HUES48 (cell line): ENCODE results near the gene CLIP2.
"Not testable (repeated sequence)": the region's sequence is repeated elsewhere in the genome, so short reads cannot be mapped to it uniquely, and the experiment has no call there.

Experiments used
- H3K27ac ChIP-seq: one replicate; pipeline ENCODE4 v1.7.0; 2013; ENCODE audit warnings: low read depth, low read length, inconsistent platforms
- H3K27me3 ChIP-seq: 2 replicates; pipeline ENCODE4 v1.6.1; 2013; ENCODE audit warnings: mild to moderate bottlenecking, low read length; ENCODE audit not compliant: control insufficient read depth, insufficient read depth
- H3K36me3 ChIP-seq: 2 replicates; pipeline ENCODE4 v1.6.1; 2013; ENCODE audit warnings: low read length; ENCODE audit not compliant: control insufficient read depth, insufficient read depth
- H3K4me1 ChIP-seq: 2 replicates; pipeline ENCODE4 v1.6.1; 2013; ENCODE audit warnings: mild to moderate bottlenecking, low read length; ENCODE audit not compliant: control insufficient read depth, insufficient read depth
- H3K4me3 ChIP-seq: 2 replicates; pipeline ENCODE4 v1.5.1; 2013; ENCODE audit warnings: mild to moderate bottlenecking, low read depth, low read length
- H3K9ac ChIP-seq: 2 replicates; pipeline ENCODE4 v1.6.1; 2013; ENCODE audit warnings: mild to moderate bottlenecking, low read depth, low read length, moderate library complexity
- H3K9me3 ChIP-seq: 2 replicates; pipeline ENCODE4 v1.6.1; 2013; ENCODE audit warnings: low read length; ENCODE audit not compliant: control insufficient read depth, insufficient read depth

The CLIP2 gene

GRCh38 chr7:74398426-74398825 is 109.2 kb downstream of the CLIP2 start:
- Histone ChIP-seq H3K4me3 (no peak overlapping the region), H3K9ac (no peak overlapping the region), H3K27me3 (no peaks in the 10 kb centered on the region), H3K27ac (no peak overlapping the region), H3K4me1 (peaks cover 3% of the 10 kb centered on the region; the same call in 1 of the 2 replicates), H3K36me3 (peaks cover 18% of the 10 kb centered on the region), H3K9me3 (no peaks in the 10 kb centered on the region)

GRCh38 chr7:74399006-74399405 is 109.8 kb downstream of the CLIP2 start:
- Histone ChIP-seq H3K4me3 (no peak overlapping the region), H3K27ac (no peak overlapping the region), H3K27me3 (no peaks in the 10 kb centered on the region), H3K4me1 (0 out of 2 replicates have a peak, but pooled peaks cover under 1% of the 10 kb centered on the region), H3K9me3 (no peaks in the 10 kb centered on the region), H3K36me3 (peaks cover 18% of the 10 kb centered on the region), H3K9ac (no peak overlapping the region)

GRCh38 chr7:74400420-74401136 is 111.4 kb downstream of the CLIP2 start:
- Histone ChIP-seq H3K27me3 (no peaks in the 10 kb centered on the region), H3K36me3 (peaks cover 22% of the 10 kb centered on the region), H3K27ac (no peak overlapping the region), H3K4me3 (no peak overlapping the region), H3K9ac (no peak overlapping the region), H3K9me3 (no peaks in the 10 kb centered on the region), H3K4me1 (peaks cover 3% of the 10 kb centered on the region)

DNA sequence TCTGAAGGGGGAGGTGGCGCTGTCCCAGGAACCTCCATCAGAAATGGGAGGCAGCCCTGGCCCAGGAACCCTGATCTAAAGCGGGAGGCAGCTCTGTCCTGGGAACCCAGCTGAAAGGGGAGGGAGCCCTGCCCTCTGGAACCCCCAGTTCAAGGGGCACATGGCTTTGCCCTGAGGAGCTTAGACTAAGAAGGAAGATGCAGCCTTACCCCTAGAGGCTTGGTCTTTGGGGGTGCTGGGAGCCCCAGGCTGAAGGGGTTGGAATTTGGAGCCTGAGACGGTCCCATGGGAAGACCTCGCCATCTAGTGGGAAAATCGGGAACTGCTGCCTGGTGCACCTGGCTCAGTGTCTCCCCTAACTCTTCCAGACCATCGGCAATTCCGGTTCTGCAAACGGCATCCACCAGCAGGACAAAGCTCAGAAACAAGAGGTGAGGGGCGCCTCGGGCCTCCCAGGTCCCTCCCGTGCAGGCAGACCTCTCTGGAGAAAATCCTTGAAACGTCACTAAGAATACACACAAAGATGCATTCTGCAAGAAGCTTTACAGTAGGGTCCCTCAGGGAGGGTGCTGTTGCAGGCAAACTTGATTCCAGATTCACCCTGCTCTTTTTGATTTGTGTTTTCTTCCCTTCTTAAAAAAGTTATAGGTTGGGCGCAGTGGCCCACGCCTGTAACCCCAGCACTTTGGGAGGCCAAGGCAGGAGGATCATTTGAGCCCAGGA is 112.1 kb downstream of the CLIP2 start:
- Histone ChIP-seq H3K9me3 (no peaks in the 10 kb centered on the region), H3K27me3 (no peaks in the 10 kb centered on the region), H3K27ac (no peak overlapping the region), H3K36me3 (peaks cover 19% of the 10 kb centered on the region), H3K4me3 (no peak overlapping the region), H3K4me1 (peaks cover 4% of the 10 kb centered on the region), H3K9ac (no peak overlapping the region)

GRCh38 chr7:74402668-74403067 is 113.5 kb downstream of the CLIP2 start:
- H3K36me3 ChIP-seq, result peaks cover 14% of the 10 kb centered on the region
- not testable (repeated sequence) for H3K4me1 ChIP-seq, H3K27ac ChIP-seq, H3K27me3 ChIP-seq, H3K9me3 ChIP-seq, H3K4me3 ChIP-seq, H3K9ac ChIP-seq

GRCh38 chr7:74403521-74404387 is 114.5 kb downstream of the CLIP2 start:
- no peak overlapping the region for H3K27ac ChIP-seq

DNA sequence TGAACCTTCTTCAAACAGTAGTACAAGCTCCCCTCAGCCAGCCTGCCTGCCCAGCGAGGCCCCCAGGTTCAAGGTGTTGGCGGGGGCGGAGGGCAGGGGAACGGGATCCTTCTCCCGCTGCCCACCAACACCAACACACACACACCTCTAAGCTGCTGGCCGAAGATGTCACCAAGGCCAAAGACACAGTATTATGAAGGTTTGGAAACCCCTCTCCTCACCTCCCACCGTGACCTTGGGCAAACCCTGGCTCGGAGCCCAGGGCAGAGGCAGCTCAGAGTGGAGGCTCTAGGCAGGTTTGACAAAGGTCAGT is 115.1 kb downstream of the CLIP2 start:
- Histone ChIP-seq H3K4me3 (no peak overlapping the region), H3K27ac (no peak overlapping the region), H3K36me3 (peaks cover 14% of the 10 kb centered on the region), H3K27me3 (no peaks in the 10 kb centered on the region), H3K9me3 (no peaks in the 10 kb centered on the region), H3K4me1 (peaks cover 4% of the 10 kb centered on the region), H3K9ac (no peak overlapping the region)

More at GRCh38 chr7:74403521-74404387, 114.5 kb downstream of the CLIP2 start:
- Histone ChIP-seq H3K9ac (no peak overlapping the region), H3K27me3 (no peaks in the 10 kb centered on the region), H3K4me3 (no peak overlapping the region), H3K9me3 (no peaks in the 10 kb centered on the region), H3K36me3 (peaks cover 14% of the 10 kb centered on the region), H3K4me1 (peaks cover 4% of the 10 kb centered on the region)

- Histone ChIP-seq H3K36me3 (peaks cover 14% of the 10 kb centered on the region), H3K4me1 (peaks cover 4% of the 10 kb centered on the region), H3K9me3 (no peaks in the 10 kb centered on the region), H3K4me3 (no peak overlapping the region), H3K27me3 (no peaks in the 10 kb centered on the region), H3K9ac (no peak overlapping the region), H3K27ac (no peak overlapping the region)
Observed at GRCh38 chr7:74404741-74405140, 115.5 kb downstream of the CLIP2 start.

DNA sequence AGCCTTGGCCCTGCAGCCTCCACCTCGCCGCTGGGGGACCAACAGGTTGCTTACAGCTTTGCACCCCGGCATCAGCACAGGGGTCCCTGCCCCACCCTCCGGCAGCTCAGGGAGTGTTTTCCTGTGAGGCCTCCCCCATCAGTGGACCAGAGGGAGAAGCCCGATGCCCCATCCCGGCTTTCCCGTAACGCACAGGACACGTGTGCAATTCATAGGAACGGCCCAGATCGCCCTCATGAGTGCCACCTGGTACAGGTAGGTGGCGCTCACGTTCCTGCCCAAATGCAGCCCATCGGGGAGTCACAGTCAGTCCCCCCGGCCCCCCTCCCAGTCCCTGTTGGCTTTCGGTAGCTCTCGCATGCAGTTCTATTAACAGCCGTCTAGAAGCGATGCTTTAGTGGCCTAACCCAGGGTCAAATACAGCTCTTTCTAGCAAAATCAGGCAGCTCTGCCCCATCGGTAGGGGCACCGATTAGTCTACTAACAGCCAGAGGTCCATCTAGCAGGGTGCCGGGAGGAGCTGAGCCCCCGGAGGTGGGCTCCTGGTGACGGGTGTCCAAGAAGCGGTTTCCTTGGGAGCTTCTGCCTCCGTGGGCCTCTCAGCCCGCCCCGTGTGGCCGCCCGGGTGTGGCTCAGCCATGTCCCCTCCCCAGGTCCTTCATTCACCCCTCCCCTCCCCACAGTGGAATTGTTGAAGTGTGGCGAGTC is 116.1 kb downstream of the CLIP2 start:
- Histone ChIP-seq H3K4me3 (no peak overlapping the region), H3K27ac (no peak overlapping the region), H3K27me3 (no peaks in the 10 kb centered on the region), H3K9ac (no peak overlapping the region), H3K9me3 (no peaks in the 10 kb centered on the region), H3K36me3 (peaks cover 12% of the 10 kb centered on the region), H3K4me1 (peaks cover 4% of the 10 kb centered on the region)

- Histone ChIP-seq H3K4me3 (no peak overlapping the region), H3K9me3 (no peaks in the 10 kb centered on the region), H3K27ac (no peak overlapping the region), H3K36me3 (peaks cover 11% of the 10 kb centered on the region), H3K9ac (no peak overlapping the region), H3K27me3 (no peaks in the 10 kb centered on the region), H3K4me1 (peaks cover 4% of the 10 kb centered on the region)
Observed at GRCh38 chr7:74405899-74406512, 116.8 kb downstream of the CLIP2 start.
